ENCODE data around the gene UCMA. TPM values are rescaled to one million over a fixed set of nuclear protein-coding genes. Genes with fewer than 3 reads are reported as not detected.

Gene UCMA
- total and polyA plus RNA-seq, 9 donors: 0.11 to 0.48 (median 0.38) TPM; not detected in 6

- Histone ChIP-seq H3K27ac (no peak overlapping the region), H3K9me3 (no peaks in the 10 kb centered on the region), H3K4me3 (no peak overlapping the region), H3K36me3 (no peaks in the 10 kb centered on the region), H3K4me1 (ENCODE audit: insufficient read depth) (no peaks in the 10 kb centered on the region), H3K27me3 (no peaks in the 10 kb centered on the region)
- WGBS, 3 donors: 93 to 97% (median 96%) methylated on average over 3 of the region's 3 CpGs
- TF ChIP-seq POLR2A (IDR thresholded peaks at IDR 0.05) (no peak), CTCF (IDR thresholded peaks at IDR 0.05) (no peak), EP300 (IDR thresholded peaks at IDR 0.05) (no peak)
- intact Hi-C loops (cut with DNase I): no loop called here
- DNase-seq: no peak
Observed at GRCh38 chr10:13190816-13191215, 43.4 kb downstream of the UCMA start.

- 18 to 30% (median 24%) methylated on average over 4 of the region's 4 CpGs for WGBS, 3 donors
- H3K4me1 ChIP-seq (ENCODE audit: insufficient read depth): no peaks in the 10 kb centered on the region
- TF ChIP-seq POLR2A (IDR thresholded peaks at IDR 0.05): no peak
- no peak for TF ChIP-seq EP300 (IDR thresholded peaks at IDR 0.05)
- TF ChIP-seq CTCF (IDR thresholded peaks at IDR 0.05): no peak
- no peak overlapping the region for H3K27ac ChIP-seq
- H3K4me3 ChIP-seq: no peak overlapping the region
- H3K36me3 ChIP-seq: no peaks in the 10 kb centered on the region
- H3K9me3 ChIP-seq: no peaks in the 10 kb centered on the region
- H3K27me3 ChIP-seq: no peaks in the 10 kb centered on the region
- no peak for DNase-seq
- intact Hi-C loops (cut with DNase I): no loop called here
Observed at GRCh38 chr10:13189961-13190360, 44.2 kb downstream of the UCMA start.

- no peak for DNase-seq
- H3K4me1 ChIP-seq (ENCODE audit: insufficient read depth): no peaks in the 10 kb centered on the region
- TF ChIP-seq POLR2A (IDR thresholded peaks at IDR 0.05): no peak
- no peak for TF ChIP-seq CTCF (IDR thresholded peaks at IDR 0.05)
- no peak for TF ChIP-seq EP300 (IDR thresholded peaks at IDR 0.05)
- WGBS, 3 donors: 93 to 97% (median 95%) methylated on average over 10 of the region's 10 CpGs
- H3K9me3 ChIP-seq: no peaks in the 10 kb centered on the region
- no peak overlapping the region for H3K27ac ChIP-seq
- intact Hi-C loops (cut with DNase I): no loop called here
- no peaks in the 10 kb centered on the region for H3K36me3 ChIP-seq
- no peaks in the 10 kb centered on the region for H3K27me3 ChIP-seq
- H3K4me3 ChIP-seq: no peak overlapping the region
Observed at GRCh38 chr10:13188593-13188992, 45.6 kb downstream of the UCMA start.

DNA sequence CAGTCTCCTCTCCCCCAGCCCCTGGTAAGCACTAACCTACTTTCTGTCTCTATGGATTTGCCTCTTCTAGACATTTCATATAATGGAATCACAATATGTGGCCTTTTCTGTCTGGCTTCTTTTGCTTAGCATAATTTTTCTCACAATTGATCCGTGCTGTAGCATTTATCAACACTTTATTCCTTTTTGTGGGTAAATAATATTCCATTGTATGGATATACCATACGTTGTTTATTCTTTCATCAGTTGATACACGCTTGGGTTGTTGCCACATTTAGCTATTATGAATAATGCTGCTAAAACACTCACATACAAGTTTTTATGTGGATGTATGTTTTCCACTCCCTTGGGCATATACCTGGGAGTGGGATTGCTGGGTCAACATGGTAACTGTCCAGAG is 47.0 kb downstream of the UCMA start:
- intact Hi-C loops (cut with DNase I): no loop called here
- H3K4me1 ChIP-seq (ENCODE audit: insufficient read depth): no peaks in the 10 kb centered on the region
- H3K27ac ChIP-seq: no peak overlapping the region
- TF ChIP-seq CTCF (IDR thresholded peaks at IDR 0.05) (no peak), POLR2A (IDR thresholded peaks at IDR 0.05) (no peak), EP300 (IDR thresholded peaks at IDR 0.05) (no peak)
- H3K9me3 ChIP-seq: no peaks in the 10 kb centered on the region
- WGBS, 3 donors: 97 to 98% (median 98%) methylated on average over 3 of the region's 3 CpGs
- no peak overlapping the region for H3K4me3 ChIP-seq
- DNase-seq: no peak
- no peaks in the 10 kb centered on the region for H3K27me3 ChIP-seq
- H3K36me3 ChIP-seq: no peaks in the 10 kb centered on the region
